NCI-H2227 (cell line): ENCODE measurements around the gene RGL2.
A peak's percentile ranks its signal among the peaks of the same experiment; 100 is the strongest.
"Not testable (repeated sequence)": the region's sequence is repeated elsewhere in the genome, so short reads cannot be mapped to it uniquely, and the experiment has no call there.

ENCODE experiments used
- DNase-seq: peaks from one replicate; lab custom pipeline; 2025; ENCODE audit not compliant: unreplicated experiment; lab: John Stamatoyannopoulos, UW

RGL2 gene

GRCh38 chr6:33273924-33274902 is 24.5 kb downstream of the RGL2 start:
- DNase-seq = no peak

DNA sequence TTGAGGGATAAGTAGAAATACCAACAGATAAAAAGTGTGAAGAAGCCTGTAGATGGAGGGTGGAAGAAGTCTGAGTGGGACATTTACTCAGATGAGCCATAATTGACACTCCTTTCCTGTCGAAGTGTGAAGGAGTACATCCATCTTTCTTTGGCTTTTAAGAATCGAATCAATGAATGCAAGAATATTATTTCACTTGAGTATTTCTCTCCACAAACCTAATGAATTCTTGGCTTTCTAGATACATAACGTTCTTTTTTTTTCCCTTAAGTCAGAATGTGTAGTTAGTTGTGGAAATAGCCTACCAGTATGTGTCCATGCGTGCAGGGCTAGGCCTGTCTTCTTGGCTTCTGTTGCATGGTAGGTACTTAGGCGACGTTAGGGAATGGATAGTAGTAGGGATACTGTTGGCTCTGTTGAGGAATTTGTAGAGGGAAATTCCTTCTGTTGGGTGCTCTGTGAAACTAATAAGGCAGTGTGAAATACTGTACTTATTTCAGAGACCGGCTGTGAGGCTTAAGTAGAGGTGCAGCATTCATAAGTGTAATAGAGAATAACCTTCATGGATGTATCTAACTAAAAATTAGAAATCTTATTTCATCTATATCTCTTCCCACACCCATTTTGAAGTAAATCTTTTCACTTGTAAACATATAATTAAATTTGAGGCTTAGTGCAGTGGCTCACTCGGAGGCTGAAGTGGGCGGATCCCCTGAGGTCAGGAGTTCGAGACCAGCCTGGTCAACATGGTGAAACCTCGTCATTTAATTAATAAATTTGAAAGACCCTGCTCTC is 25.4 kb downstream of the RGL2 start:
- DNase-seq = no peak

DNA sequence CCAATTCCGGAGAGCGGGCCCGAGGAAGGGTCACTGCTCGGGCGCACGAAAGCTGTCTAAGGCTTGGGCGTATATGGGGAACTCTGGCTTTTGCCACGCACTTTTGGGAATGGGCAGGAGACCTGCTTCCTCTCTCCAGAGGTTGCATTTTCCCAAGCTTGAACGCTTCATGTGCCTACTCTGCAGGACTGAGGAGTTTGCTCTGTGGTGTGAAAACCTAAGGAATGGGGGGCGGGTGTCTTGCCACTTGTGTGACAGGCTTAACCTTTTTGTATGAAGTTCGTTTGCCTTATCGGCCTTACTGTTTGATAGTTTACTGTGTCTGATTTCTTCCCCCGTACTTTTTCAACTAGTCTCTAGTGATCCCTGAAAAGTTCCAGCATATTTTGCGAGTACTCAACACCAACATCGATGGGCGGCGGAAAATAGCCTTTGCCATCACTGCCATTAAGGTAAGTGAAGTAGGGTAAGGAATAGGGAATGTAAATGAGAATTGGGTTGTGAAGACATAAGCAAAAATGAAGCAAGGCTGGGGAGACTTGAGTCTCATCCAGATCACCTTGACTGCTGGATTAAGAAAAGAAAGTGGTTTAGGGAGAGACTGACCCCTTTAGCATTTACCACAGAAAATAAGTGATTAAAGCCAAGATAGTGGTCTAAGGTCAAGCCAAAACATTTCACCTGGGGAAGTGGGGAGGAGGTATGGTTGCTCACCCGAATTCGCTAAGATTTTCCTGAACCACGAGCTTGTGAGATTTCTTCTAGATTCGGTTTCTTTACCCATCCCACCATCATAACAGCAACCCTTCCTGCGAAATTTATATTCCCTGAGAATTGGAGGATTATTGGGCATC is 26.2 kb downstream of the RGL2 start:
- no peak for DNase-seq

- DNase-seq = peak; percentile 98
Observed at GRCh38 chr6:33271468-33272274, 27.1 kb downstream of the RGL2 start, which contains the start of the genes RPS18 and VPS52. Gene RPS18, plus strand, starts transcription at chr6:33272075. Its CDS starts 45 bp downstream, at chr6:33272120. Gene VPS52, minus strand, starts transcription at chr6:33271876. Its CDS starts 201 bp downstream, at chr6:33271675.

DNA sequence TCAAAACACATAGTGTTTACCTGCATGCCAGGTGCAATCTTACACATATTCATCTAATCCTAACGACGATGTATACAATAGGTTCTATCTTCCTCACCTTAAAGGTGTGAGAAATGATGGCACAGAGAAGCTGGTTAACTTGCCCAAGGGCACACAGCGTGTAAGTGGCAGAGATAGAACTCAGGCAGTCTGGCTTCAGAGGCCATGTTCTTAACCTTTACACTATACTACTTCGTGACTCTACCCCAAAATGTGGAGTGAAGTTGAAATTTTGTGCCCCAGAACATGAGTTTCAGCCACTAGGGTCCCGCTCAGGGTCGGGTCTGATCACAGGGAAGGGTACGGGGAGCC is 27.6 kb downstream of the RGL2 start:
- no peak for DNase-seq

DNA sequence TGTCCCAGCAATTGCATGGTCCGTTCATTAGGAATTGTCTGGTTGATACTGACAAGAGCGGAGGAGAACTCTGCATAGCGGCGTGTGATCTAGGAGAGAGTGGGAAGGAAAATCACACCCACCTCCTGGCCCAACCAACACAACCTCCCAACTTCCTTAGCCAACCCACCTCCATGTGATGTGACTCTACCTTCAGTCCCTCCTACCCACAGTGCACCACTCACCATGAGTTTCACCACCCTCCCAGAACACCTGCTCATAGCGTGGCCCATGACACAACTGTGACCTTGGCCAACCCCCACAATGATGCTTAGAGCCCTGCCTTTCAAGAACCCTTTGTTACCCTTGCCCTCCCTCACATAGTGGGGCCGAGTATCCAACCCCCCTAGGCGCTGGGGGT is 34.7 kb downstream of the RGL2 start:
- DNase-seq = no peak

- not testable (repeated sequence) for DNase-seq
Observed at GRCh38 chr6:33262490-33262889, 36.3 kb downstream of the RGL2 start.

DNA sequence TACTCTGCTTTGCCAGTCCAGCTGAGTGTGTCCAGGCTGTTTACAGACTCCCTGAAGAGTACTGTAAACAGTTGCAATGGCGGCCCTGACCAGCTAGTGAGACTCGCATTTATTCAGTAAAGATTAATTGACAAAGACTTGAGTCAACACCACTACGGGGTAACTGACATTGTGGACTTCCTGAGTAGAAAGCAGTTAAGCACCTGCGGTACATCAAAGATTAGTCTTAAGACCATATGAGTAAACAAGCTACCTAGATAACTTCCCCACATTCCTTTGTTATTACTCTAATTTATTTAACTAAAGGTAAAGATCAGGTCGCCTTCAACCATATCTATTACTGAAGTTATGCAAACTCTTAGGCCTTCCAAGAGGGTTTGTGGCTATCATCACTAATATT is 39.7 kb downstream of the RGL2 start:
- DNase-seq = no peak

- no peak for DNase-seq
Observed at GRCh38 chr6:33254591-33254990, 44.2 kb downstream of the RGL2 start.

DNA sequence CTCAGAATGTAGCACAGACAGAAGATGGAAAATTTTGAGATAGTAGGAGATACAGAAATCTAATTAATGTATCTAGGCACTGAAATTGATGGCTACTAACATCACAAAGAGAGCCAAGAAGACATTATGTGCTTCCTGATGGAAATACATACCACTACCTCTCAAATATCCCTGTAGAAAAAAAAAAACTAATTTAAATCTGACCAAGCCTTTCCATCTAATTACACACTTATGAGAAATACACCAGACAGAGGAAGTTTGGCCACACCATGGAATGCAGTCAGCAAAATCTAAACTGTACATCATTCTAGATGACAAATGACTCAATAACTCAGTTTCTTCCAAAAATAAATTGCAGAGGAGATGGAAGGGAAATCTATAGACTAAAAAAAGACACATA is 46.0 kb downstream of the RGL2 start:
- no peak for DNase-seq

DNA sequence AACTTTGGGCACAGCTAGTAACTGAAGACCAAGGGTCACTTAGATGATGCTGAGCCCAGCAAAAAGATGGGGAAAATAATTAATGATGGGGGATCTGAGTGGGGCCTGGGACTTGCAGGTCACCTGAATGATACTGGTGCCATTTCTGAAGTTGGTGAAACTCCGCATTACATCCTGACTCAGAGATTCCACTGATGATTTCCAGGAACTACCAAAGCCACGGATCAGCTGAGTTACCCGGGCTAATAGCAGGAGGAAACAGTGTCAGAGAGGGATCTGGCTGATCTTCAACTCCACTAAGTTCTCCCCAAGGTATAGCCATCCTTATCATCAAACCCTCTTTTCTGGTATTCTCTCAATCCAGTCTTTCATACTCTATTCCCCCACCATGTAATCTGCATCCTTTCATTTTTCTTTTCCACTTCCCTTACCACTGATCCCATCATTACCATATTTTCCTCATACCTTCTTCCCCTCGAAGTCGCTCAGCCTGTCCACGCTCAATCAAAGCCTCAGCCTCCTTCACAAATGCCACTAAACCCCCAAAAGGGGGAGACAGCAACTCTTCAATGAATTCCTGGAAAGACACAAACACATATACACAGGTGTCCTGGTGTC is 47.2 kb downstream of the RGL2 start:
- DNase-seq = no peak

GRCh38 chr6:33250731-33251130 is 48.0 kb downstream of the RGL2 start:
- DNase-seq = no peak

GRCh38 chr6:33249732-33250630 is 48.8 kb downstream of the RGL2 start:
- peak; percentile 71 for DNase-seq

DNA sequence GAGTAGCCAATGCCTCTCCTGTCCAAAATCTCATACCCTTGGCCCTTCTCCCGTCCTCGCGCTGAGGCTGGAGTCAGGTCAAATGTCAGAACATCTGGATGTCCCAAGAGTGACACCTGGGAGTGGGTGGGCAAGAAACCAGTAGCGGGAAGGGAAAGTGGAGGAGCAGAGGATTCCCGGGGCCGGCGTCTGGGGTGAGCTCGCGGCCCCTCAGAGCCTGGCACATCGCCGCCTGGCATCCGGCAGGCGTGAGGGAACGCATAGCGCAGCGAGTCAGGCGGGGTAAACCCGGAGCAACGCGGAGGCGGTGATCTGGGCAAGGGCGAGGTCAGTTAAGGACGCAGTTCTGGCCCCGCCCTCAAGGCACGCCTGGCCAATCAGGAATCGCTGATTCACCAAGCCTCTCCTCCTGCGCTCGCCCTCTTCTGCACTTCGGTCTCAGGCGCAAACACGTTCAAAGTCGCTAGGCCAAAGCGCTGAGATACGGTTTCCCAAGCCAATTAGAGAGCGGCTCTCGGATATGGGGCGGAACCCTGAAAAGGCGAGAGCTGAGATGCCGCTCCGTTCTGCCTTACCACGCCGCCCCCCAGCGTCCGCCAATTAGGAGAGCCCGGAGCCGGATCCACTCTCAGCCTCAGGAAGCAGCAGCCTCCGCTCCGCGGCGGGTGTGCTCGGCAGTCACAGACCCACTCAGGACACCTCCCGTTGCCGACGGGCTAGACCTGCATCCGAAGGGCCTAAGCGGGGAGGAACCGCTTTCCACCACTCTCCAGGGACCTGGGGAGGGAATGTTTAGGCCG is 49.6 kb downstream of the RGL2 start:
- DNase-seq = peak; percentile 99

GRCh38 chr6:33248643-33248931 is 50.2 kb downstream of the RGL2 start:
- DNase-seq = no peak

GRCh38 chr6:33247977-33248642 is 50.6 kb downstream of the RGL2 start:
- DNase-seq = peak; percentile 96

DNA sequence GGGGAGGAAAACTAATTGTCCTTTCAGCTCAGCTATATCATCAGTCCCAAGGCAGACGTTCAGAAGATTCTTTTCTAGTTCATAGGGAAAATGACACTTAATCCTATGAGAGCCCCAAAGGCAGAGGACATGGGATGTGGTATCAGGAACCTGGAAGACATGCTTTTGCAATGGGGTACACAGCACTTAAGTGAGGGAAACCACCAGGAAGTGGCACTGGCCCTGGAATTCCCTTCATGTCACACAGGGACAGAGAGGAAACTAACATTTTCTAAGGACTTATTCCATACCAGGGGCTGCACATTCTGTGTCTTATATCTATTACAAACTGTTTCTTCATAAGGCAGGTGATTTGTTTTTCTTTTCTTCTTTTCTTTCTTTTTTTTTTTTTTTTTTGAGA is 55.3 kb downstream of the RGL2 start:
- DNase-seq = no peak

- DNase-seq = no peak
Observed at GRCh38 chr6:33241968-33242367, 56.8 kb downstream of the RGL2 start.
